PC-9 (cell line): Measurements from ENCODE around the gene PNMA8B.

Source experiments
- EZH2 ChIP-seq: fragments of 200-600 bp; sonication (generic); IDR thresholded peaks from 2 replicates; pipeline ENCODE4 v1.8.0; 2017; ENCODE audit warnings: antibody characterized with exemption, low read depth
- TF ChIP-seq, protein P1 (sequence below): fragments of 200-600 bp; sonication (generic); conservative IDR thresholded peaks from 2 replicates; pipeline ENCODE4 v1.6.1; 2017; ENCODE audit warnings: mixed run types, antibody characterized with exemption, mild to moderate bottlenecking, moderate library complexity

DNA sequence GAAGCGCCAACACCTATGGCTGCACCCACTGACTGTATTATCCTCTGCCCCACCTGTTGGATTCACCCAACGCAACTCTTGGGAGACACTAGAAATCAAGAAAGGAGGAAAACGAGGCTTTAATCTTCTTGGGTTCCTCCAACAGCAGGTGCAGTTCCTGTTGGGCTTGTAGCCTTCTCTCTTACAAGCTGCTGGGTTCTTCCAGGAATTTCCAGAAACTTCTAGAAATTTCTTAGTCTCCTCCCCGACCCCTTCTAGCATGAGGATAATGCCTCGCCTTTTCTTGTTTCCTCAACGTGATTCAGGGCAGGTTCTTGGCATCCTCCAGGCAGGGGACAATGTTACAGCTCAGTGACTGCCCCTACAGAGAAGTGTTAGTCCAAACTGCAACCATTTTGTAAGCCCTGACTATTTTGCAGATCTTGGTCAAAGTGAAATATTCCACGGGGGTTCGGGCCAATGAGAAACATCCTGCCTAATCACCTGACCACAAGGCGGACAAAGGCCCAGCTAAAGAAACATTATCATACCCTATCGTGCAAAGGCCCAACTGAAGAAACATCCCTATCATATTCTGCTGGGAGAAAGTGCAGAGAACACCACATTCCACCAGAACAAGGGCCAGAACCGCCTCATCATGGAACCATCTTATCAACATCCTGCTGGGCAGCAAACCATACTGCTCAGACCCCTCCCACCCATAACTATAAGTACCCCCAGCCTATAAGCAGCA lies 23.7 kb downstream of the PNMA8B start:
- TF ChIP-seq, protein P1, sequence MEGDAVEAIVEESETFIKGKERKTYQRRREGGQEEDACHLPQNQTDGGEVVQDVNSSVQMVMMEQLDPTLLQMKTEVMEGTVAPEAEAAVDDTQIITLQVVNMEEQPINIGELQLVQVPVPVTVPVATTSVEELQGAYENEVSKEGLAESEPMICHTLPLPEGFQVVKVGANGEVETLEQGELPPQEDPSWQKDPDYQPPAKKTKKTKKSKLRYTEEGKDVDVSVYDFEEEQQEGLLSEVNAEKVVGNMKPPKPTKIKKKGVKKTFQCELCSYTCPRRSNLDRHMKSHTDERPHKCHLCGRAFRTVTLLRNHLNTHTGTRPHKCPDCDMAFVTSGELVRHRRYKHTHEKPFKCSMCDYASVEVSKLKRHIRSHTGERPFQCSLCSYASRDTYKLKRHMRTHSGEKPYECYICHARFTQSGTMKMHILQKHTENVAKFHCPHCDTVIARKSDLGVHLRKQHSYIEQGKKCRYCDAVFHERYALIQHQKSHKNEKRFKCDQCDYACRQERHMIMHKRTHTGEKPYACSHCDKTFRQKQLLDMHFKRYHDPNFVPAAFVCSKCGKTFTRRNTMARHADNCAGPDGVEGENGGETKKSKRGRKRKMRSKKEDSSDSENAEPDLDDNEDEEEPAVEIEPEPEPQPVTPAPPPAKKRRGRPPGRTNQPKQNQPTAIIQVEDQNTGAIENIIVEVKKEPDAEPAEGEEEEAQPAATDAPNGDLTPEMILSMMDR, result no peak
- no peak for TF ChIP-seq EZH2
